SK-N-SH (cell line): ENCODE measurements around the gene ZDHHC14. TPM values are rescaled to one million over a fixed set of nuclear protein-coding genes. Genes with fewer than 3 reads are reported as not detected.

Source experiments
- CTCF ChIA-PET: fragments of 300-600, 350-600 bp; formaldehyde crosslinking; extraction: SDS; loops from one replicate; lab custom pipeline; 2021; lab: Yijun Ruan, JAX
- POLR2A ChIA-PET: fragments of 350-600 bp; sonication (Branson Sonifier 250); formaldehyde crosslinking; extraction: SDS; loops from one replicate; lab custom pipeline; 2020; ENCODE audit warnings: antibody characterized with exemption, inconsistent platforms; lab: Yijun Ruan, JAX
- DNase-seq: peaks from one replicate; pipeline ENCODE4 v3.0.0; 2012
- H2AFZ ChIP-seq: fragments of 200-600 bp; sonication (generic); 2 replicates; pipeline ENCODE4 v1.8.1; 2016; ENCODE audit warnings: antibody characterized with exemption, mild to moderate bottlenecking, low read depth
- H3F3A ChIP-seq: fragments of 200-600 bp; sonication (generic); replicated peaks from 2 replicates; pipeline ENCODE3; 2016; ENCODE audit warnings: antibody characterized with exemption, mild to moderate bottlenecking; ENCODE audit not compliant: insufficient read depth
- H3K27ac ChIP-seq, 2 experiments: fragments of 200-500 bp in 1 of 2; fragments of 200-600 bp in 1 of 2; sonication (Bioruptor generic) in 1 of 2; sonication (generic), shearing (Covaris generic) in 1 of 2; 2 replicates each; pipeline versions ENCODE4 v1.5.1 to v1.6.1; 2014 to 2016; ENCODE audit warnings: low read depth in 2 of 2, inconsistent platforms in 1 of 2, low read length in 1 of 2, mild to moderate bottlenecking in 1 of 2, mixed read lengths in 1 of 2
- H3K27me3 ChIP-seq: fragments of 200-600 bp; sonication (generic), shearing (Covaris generic); 2 replicates; pipeline ENCODE4 v1.6.1; 2016; ENCODE audit warnings: mixed run types; ENCODE audit not compliant: insufficient read depth
- H3K36me3 ChIP-seq, 2 experiments: fragments of 200-500 bp in 1 of 2; fragments of 200-600 bp in 1 of 2; sonication (Bioruptor generic) in 1 of 2; sonication (generic) in 1 of 2; replicated peaks in 1 of 2; 2 replicates each; pipeline versions ENCODE3 to v1.5.1; 2014 to 2016; ENCODE audit warnings: low read length in 1 of 2, mild to moderate bottlenecking in 1 of 2; ENCODE audit not compliant: insufficient read depth in 2 of 2, control insufficient read depth in 1 of 2
- H3K4me1 ChIP-seq, 2 experiments: fragments of 200-500 bp in 1 of 2; fragments of 200-600 bp in 1 of 2; sonication (Bioruptor generic) in 1 of 2; sonication (generic), shearing (Covaris generic) in 1 of 2; 2 replicates each; pipeline versions ENCODE4 v1.5.1 to v1.6.1; 2014 to 2016; ENCODE audit warnings: low read depth in 1 of 2, low read length in 1 of 2, mixed run types in 1 of 2; ENCODE audit not compliant: insufficient read depth in 2 of 2, control insufficient read depth in 1 of 2
- H3K4me2 ChIP-seq: fragments of 200-600 bp; sonication (generic), shearing (Covaris generic); 2 replicates; pipeline ENCODE4 v1.6.1; 2017; ENCODE audit warnings: mixed run types
- H3K4me3 ChIP-seq, 2 experiments: fragments of 200-500 bp in 1 of 2; fragments of 200-600 bp in 1 of 2; sonication (Bioruptor generic) in 1 of 2; sonication (generic), shearing (Covaris generic) in 1 of 2; 2 replicates each; pipeline versions ENCODE4 v1.5.1 to v1.8.1; 2014 to 2016; ENCODE audit warnings: low read depth in 2 of 2, inconsistent platforms in 1 of 2, low read length in 1 of 2, mild to moderate bottlenecking in 1 of 2, mixed read lengths in 1 of 2, moderate library complexity in 1 of 2
- H3K79me2 ChIP-seq: fragments of 200-600 bp; sonication (generic); 2 replicates; pipeline ENCODE4 v1.8.1; 2017; ENCODE audit warnings: mild to moderate bottlenecking; ENCODE audit not compliant: insufficient read depth
- H3K9ac ChIP-seq: fragments of 200-600 bp; sonication (generic); 2 replicates; pipeline ENCODE4 v1.6.1; 2017; ENCODE audit warnings: mixed run types
- H3K9me2 ChIP-seq: fragments of 200-600 bp; sonication (generic); 2 replicates; pipeline ENCODE4 v1.6.1; 2017; ENCODE audit warnings: mixed run types
- H3K9me3 ChIP-seq: fragments of 200-600 bp; sonication (generic); 2 replicates; pipeline ENCODE4 v1.6.1; 2017; ENCODE audit warnings: mixed run types, mild to moderate bottlenecking, moderate library complexity
- H4K20me1 ChIP-seq: fragments of 200-600 bp; sonication (generic); 2 replicates; pipeline ENCODE4 v1.6.1; 2017; ENCODE audit warnings: mild to moderate bottlenecking, mixed run types; ENCODE audit not compliant: insufficient read depth
- EP300 ChIP-seq, 2 experiments: IDR thresholded peaks; 2 replicates each; pipeline versions ENCODE4 v1.4.0 to v1.6.1; 2012; ENCODE audit warnings: borderline replicate concordance in 1 of 2, low read depth in 1 of 2, low read length in 1 of 2
- EZH2phosphoT487 ChIP-seq: fragments of 200-600 bp; sonication (generic); IDR thresholded peaks from 2 replicates; pipeline ENCODE4 v1.6.1; 2017; ENCODE audit warnings: low read depth, mixed run types, mild to moderate bottlenecking, antibody characterized with exemption, moderate library complexity, borderline replicate concordance
- FOSL2 ChIP-seq: IDR thresholded peaks from 2 replicates; pipeline ENCODE4 v1.4.0; 2012; ENCODE audit warnings: low read depth, mild to moderate bottlenecking, moderate library complexity, borderline replicate concordance
- FOXM1 ChIP-seq: IDR thresholded peaks from 2 replicates; pipeline ENCODE4 v1.4.0; 2012; ENCODE audit warnings: low read depth, mild to moderate bottlenecking
- GABPA ChIP-seq: IDR thresholded peaks from 2 replicates; pipeline ENCODE4 v1.4.0; 2012; ENCODE audit warnings: low read depth, mild to moderate bottlenecking
- NFIC ChIP-seq: IDR thresholded peaks from 2 replicates; pipeline ENCODE4 v1.4.0; 2012; ENCODE audit warnings: borderline replicate concordance
- NRF1 ChIP-seq: IDR thresholded peaks from 2 replicates; pipeline ENCODE4 v1.6.1; 2012; ENCODE audit warnings: low read depth, mild to moderate bottlenecking, low read length
- POLR2AphosphoS5 ChIP-seq: IDR thresholded peaks from 2 replicates; pipeline ENCODE4 v1.6.1; 2012; ENCODE audit warnings: low read depth, low read length
- RAD21 ChIP-seq: IDR thresholded peaks from 2 replicates; pipeline ENCODE4 v1.6.1; 2012; ENCODE audit warnings: mild to moderate bottlenecking, low read length
- RCOR1 ChIP-seq: fragments of 150-350 bp; IDR thresholded peaks from 2 replicates; pipeline ENCODE4 v1.6.1; 2017; ENCODE audit warnings: antibody characterized with exemption, low read length
- RFX5 ChIP-seq: IDR thresholded peaks from 2 replicates; pipeline ENCODE4 v1.6.1; 2012; ENCODE audit warnings: mild to moderate bottlenecking, improper control_type of control experiment, low read length
- SMC3 ChIP-seq: IDR thresholded peaks from 2 replicates; pipeline ENCODE4 v1.6.1; 2012; ENCODE audit warnings: low read depth, low read length, improper control_type of control experiment
- TCF12 ChIP-seq: IDR thresholded peaks from 2 replicates; pipeline ENCODE4 v1.4.0; 2012
- YY1 ChIP-seq: IDR thresholded peaks from 2 replicates; pipeline ENCODE4 v1.4.0; 2012; ENCODE audit warnings: low read depth, mild to moderate bottlenecking
- WGBS: methylation state at CpG from one replicate; pipeline ENCODE4 v1.1.6; 2017; ENCODE audit warnings: low lambda C conversion rate; 5-methylcytosine and 5-hydroxymethylcytosine counted together
- polyA plus RNA-seq, 3 experiments: library from polyadenylated mRNA; depleted of rRNA; stranded (reverse); fragments of >200 nt; gene quantifications; 2 replicates each; pipeline ENCODE4 v1.2.3, GENCODE V29; 2012
- TF ChIP-seq, protein P1 (sequence below): fragments of 200-600 bp; sonication (generic); IDR thresholded peaks from 2 replicates; pipeline ENCODE4 v1.6.1; 2017; ENCODE audit warnings: antibody characterized with exemption, mild to moderate bottlenecking, moderate library complexity
- TF ChIP-seq, protein P2 (sequence below): IDR thresholded peaks from 2 replicates; pipeline ENCODE4 v1.4.0; 2012; ENCODE audit warnings: low read depth
- TF ChIP-seq, protein P3 (sequence below): fragments of 150-350 bp; IDR thresholded peaks from 2 replicates; pipeline ENCODE4 v1.6.1; 2016; ENCODE audit warnings: mild to moderate bottlenecking, low read depth, low read length

The ZDHHC14 gene
- polyA plus RNA-seq, 1 of the 3 experiments (the other 2 are of a cell fraction): 5.4 TPM

DNA sequence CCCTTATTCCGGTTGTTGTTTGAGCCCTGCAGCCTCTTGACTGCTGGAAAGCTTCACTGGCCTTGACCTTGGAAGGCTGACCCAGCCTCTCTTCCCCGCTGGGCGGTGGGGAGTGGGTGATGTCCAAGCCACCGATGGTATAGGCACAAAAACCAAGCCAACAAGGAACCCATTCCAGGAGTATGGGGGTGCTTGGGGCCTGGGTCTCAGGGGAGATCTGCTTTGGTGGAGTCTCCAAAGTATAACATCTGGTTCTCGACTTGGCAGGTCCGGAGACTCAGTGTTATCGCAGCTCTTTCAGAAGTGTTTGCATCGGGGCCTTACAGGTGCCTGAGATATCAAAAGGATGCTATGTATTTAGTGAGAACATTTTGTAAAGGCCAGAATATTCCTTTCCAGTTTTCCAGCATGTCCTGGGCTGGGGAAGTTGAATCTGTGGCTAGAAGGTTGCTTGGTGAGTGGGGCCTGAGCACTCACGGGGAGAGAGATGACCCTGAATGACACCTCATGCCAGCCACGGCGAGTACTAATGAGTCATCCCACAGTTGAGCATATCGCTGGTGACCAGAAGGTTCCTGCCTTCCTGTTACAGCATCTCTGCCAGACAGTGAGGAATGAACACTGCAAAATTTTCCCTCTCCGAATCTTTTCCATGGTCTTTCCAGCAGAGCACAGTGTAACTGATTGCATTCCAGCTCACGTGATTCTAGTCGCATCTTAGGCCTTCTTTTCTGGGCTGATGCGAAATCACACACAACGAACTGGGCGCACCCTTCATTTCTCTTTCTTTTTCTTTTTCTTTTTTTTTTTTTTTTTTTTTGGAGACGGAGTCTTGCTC lies 133.9 kb downstream of the ZDHHC14 start (continued):
- TF ChIP-seq, protein P1, sequence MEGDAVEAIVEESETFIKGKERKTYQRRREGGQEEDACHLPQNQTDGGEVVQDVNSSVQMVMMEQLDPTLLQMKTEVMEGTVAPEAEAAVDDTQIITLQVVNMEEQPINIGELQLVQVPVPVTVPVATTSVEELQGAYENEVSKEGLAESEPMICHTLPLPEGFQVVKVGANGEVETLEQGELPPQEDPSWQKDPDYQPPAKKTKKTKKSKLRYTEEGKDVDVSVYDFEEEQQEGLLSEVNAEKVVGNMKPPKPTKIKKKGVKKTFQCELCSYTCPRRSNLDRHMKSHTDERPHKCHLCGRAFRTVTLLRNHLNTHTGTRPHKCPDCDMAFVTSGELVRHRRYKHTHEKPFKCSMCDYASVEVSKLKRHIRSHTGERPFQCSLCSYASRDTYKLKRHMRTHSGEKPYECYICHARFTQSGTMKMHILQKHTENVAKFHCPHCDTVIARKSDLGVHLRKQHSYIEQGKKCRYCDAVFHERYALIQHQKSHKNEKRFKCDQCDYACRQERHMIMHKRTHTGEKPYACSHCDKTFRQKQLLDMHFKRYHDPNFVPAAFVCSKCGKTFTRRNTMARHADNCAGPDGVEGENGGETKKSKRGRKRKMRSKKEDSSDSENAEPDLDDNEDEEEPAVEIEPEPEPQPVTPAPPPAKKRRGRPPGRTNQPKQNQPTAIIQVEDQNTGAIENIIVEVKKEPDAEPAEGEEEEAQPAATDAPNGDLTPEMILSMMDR: no peak
- TF ChIP-seq, protein P2, sequence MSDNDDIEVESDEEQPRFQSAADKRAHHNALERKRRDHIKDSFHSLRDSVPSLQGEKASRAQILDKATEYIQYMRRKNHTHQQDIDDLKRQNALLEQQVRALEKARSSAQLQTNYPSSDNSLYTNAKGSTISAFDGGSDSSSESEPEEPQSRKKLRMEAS: peak; percentile 62
- TF ChIP-seq RCOR1 (no peak), NFIC (no peak), RAD21 (no peak), SMC3 (no peak), FOSL2 (peak; percentile 77; the same call in 1 of the 2 replicates), RFX5 (no peak)
- TF ChIP-seq, protein P3, sequence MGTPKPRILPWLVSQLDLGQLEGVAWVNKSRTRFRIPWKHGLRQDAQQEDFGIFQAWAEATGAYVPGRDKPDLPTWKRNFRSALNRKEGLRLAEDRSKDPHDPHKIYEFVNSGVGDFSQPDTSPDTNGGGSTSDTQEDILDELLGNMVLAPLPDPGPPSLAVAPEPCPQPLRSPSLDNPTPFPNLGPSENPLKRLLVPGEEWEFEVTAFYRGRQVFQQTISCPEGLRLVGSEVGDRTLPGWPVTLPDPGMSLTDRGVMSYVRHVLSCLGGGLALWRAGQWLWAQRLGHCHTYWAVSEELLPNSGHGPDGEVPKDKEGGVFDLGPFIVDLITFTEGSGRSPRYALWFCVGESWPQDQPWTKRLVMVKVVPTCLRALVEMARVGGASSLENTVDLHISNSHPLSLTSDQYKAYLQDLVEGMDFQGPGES: no peak

DNA sequence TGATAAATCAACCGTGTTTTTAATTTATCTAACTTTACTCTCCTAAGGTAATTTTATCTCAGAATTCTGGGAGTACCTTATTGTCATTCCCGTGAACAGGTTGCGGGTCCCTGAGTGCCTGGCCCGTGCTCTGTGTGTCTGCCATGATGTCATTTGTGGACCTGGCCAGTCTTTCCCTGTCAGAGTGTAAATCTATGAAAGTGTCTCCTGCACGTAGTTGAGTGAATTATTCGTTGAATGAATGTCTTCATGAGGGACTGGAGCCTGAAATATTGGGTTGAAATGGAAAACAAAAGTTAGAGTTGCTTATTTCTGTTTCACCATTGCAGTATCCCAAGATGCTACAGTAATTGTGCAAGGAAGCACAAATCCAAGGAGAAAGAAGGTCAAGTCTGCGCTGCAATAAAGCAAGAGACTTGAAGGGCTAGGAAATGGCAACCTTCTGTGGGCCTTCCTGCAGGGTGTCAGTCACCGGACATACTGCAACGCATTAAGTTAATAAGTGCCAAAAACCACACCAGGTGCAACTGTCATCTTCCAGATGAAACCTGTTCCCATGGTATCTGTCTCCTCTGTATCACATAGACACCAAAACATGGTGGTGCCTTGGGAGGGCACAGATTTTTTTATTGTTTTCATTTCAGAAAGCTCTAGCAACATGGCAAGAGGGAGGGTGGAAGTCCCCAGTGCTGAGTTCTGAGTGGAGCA lies 135.5 kb downstream of the ZDHHC14 start:
- H3K36me3 ChIP-seq: no peaks in the 10 kb centered on the region
- no peak overlapping the region for H3K4me3 ChIP-seq
- CTCF ChIA-PET: no interaction called here
- TF ChIP-seq POLR2AphosphoS5 (no peak), SMC3 (no peak), GABPA (no peak), FOXM1 (no peak), EZH2phosphoT487 (no peak), YY1 (no peak), TCF12 (no peak), EP300 (IDR thresholded peaks at IDR 0.05; ENCODE audit: borderline replicate concordance in 1 of 2, low read depth in 1 of 2, low read length in 1 of 2) (no peak), NRF1 (no peak), RCOR1 (no peak)
- TF ChIP-seq, protein P2: no peak
- no peaks in the 10 kb centered on the region for H3K27me3 ChIP-seq
- no peak overlapping the region for H3K9ac ChIP-seq
- no peak for DNase-seq
- POLR2A ChIA-PET: no interaction called here
- no peak overlapping the region for H3K27ac ChIP-seq
- H3F3A ChIP-seq: peaks cover 4% of the 10 kb centered on the region
- no peaks in the 10 kb centered on the region for H4K20me1 ChIP-seq
- H3K79me2 ChIP-seq: no peaks in the 10 kb centered on the region
- no peak overlapping the region for H2AFZ ChIP-seq
- H3K9me2 ChIP-seq: no peaks in the 10 kb centered on the region
- H3K4me1 ChIP-seq: no peaks in the 10 kb centered on the region; a peak in 1 of 4 replicates
- WGBS: 95% methylated on average over 9 of the region's 9 CpGs
- no peaks in the 10 kb centered on the region for H3K9me3 ChIP-seq
- no peak overlapping the region for H3K4me2 ChIP-seq
